Effector memory CD4-positive, alpha-beta T cell (primary cell): Measurements from ENCODE around the gene EPM2AIP1.
"Not testable (repeated sequence)": the region's sequence is repeated elsewhere in the genome, so short reads cannot be mapped to it uniquely, and the experiment has no call there.

Experiments
- DNase-seq, 3 donors: peaks; one replicate each; pipeline ENCODE4 v3.0.0-alpha.2; 2020
- H3K27ac ChIP-seq: 2 replicates; pipeline ENCODE4 v1.7.0; 2013; ENCODE audit warnings: mild to moderate bottlenecking, low read length, moderate library complexity; ENCODE audit not compliant: insufficient read depth, poor library complexity, severe bottlenecking
- H3K27me3 ChIP-seq: replicated peaks from 2 replicates; pipeline ENCODE4 v1.7.0; 2013; ENCODE audit warnings: mild to moderate bottlenecking, low read length; ENCODE audit not compliant: insufficient read depth, control insufficient read depth, poor library complexity, severe bottlenecking
- H3K36me3 ChIP-seq: 2 replicates; pipeline ENCODE4 v1.7.0; 2013; ENCODE audit warnings: mild to moderate bottlenecking, low read length, moderate library complexity; ENCODE audit not compliant: control insufficient read depth, insufficient read depth
- H3K4me1 ChIP-seq: 2 replicates; pipeline ENCODE4 v1.7.0; 2013; ENCODE audit warnings: low read length, mild to moderate bottlenecking; ENCODE audit not compliant: control insufficient read depth, insufficient read depth, poor library complexity, severe bottlenecking
- H3K4me3 ChIP-seq: 2 replicates; pipeline ENCODE4 v1.7.0; 2013; ENCODE audit warnings: low read length, low read depth, mild to moderate bottlenecking; ENCODE audit not compliant: insufficient read depth, poor library complexity, severe bottlenecking
- H3K9me3 ChIP-seq: 2 replicates; pipeline ENCODE4 v1.7.0; 2013; ENCODE audit warnings: mild to moderate bottlenecking, low read length, moderate library complexity; ENCODE audit not compliant: control insufficient read depth
- total RNA-seq, 3 donors: gene quantifications; one replicate each; lab custom pipeline; 2026; lab: John Stamatoyannopoulos, UW

Gene EPM2AIP1
- total RNA-seq, result 137 to 166 (median 140) reads per million in 3 donors

DNA sequence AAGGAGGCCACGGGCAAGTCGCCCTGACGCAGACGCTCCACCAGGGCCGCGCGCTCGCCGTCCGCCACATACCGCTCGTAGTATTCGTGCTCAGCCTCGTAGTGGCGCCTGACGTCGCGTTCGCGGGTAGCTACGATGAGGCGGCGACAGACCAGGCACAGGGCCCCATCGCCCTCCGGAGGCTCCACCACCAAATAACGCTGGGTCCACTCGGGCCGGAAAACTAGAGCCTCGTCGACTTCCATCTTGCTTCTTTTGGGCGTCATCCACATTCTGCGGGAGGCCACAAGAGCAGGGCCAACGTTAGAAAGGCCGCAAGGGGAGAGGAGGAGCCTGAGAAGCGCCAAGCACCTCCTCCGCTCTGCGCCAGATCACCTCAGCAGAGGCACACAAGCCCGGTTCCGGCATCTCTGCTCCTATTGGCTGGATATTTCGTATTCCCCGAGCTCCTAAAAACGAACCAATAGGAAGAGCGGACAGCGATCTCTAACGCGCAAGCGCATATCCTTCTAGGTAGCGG lies at the start of gene EPM2AIP1:
Gene EPM2AIP1, minus strand, starts transcription at position 326 of the 520 bp plus-strand sequence. Its CDS starts 54 bp downstream, at position 272.
- peak within 1 kb of the TSS; percentile 61 for H3K4me3 ChIP-seq
- no peak for DNase-seq
- H3K27me3 ChIP-seq, result no peaks in the 10 kb centered on the region
- peaks cover 41% of the 10 kb centered on the region for H3K4me1 ChIP-seq
- H3K36me3 ChIP-seq, result peaks cover 8% of the 10 kb centered on the region
- no peaks in the 10 kb centered on the region for H3K9me3 ChIP-seq
- H3K27ac ChIP-seq, result peak within 1 kb of the TSS; percentile 96

DNA sequence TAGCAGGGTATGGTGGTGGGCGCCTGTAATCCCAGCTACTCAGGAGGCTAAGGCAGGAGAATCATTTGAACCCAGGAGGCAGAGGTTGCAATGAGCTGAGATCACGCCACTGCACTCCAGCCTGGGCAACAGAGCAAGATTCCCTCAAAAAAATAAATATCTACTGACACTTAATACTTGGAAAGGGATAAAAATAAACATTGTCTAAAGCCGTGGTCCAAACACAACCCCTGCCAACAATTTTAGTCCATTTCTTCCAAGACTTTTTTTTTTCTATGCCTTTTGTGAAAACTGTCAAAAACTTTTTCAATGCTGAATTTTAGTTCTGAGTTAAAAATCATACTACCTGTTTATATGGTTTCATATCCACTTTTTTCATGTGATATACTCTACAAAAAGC lies 49.8 kb upstream of the EPM2AIP1 start:
- H3K4me3 ChIP-seq, H3K27me3 ChIP-seq, H3K9me3 ChIP-seq, H3K4me1 ChIP-seq, DNase-seq, H3K27ac ChIP-seq: not testable (repeated sequence)
- H3K36me3 ChIP-seq, result peaks cover 40% of the 10 kb centered on the region

DNA sequence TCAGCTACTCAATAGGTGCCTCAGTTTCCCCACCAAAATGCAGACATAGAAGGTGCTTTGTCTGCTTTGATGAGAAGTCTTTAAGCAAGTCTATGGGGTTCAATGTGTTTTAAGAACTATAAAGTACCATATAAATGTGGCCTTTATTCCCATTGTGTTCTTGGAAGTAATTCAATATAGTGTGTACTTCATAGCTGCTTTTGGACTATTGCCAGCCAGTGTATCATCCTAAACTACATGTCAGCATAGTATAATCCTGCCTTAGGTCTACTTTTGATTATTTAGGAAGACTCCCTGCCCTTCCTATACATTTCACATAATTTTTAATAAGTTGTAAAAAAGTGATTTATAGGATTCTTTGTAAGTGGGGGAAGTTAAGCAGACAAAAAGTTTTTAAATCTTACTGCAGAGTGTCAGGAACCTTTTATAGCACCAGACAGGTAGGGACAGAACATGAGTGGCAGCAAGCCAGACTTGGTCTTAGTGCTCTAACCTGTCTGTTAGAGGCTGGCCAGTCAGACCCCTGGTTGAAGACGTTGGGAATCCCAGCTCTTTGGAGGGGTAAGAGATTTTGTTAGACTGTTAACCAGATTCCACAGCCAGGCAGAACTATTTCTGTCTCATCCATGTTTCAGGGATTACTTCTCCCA lies 48.7 kb upstream of the EPM2AIP1 start:
- DNase-seq, result no peak
- Histone ChIP-seq H3K4me3 (no peak overlapping the region), H3K9me3 (no peaks in the 10 kb centered on the region), H3K27me3 (no peaks in the 10 kb centered on the region), H3K36me3 (peaks cover 30% of the 10 kb centered on the region), H3K27ac (no peak overlapping the region), H3K4me1 (no peaks in the 10 kb centered on the region)

DNA sequence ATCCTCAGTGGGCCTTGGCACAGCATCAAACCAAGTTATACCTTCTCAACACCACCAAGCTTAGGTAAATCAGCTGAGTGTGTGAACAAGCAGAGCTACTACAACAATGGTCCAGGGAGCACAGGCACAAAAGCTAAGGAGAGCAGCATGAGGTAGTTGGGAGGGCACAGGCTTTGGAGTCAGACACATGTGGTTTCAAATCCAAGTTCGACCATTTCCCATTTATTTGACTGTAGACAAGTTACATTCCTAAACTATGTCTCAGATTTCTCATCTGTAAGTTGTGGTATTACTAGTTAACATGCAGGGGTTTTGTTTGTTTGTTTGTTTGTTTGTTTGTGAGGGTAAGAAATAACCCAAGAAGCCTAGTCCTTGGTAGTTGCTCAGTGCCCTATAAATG lies 47.3 kb upstream of the EPM2AIP1 start:
- no peak for DNase-seq
- Histone ChIP-seq H3K36me3 (peaks cover 40% of the 10 kb centered on the region), H3K9me3 (peaks cover 7% of the 10 kb centered on the region), H3K4me3 (no peak overlapping the region), H3K27me3 (no peaks in the 10 kb centered on the region), H3K27ac (no peak overlapping the region), H3K4me1 (no peaks in the 10 kb centered on the region)

DNA sequence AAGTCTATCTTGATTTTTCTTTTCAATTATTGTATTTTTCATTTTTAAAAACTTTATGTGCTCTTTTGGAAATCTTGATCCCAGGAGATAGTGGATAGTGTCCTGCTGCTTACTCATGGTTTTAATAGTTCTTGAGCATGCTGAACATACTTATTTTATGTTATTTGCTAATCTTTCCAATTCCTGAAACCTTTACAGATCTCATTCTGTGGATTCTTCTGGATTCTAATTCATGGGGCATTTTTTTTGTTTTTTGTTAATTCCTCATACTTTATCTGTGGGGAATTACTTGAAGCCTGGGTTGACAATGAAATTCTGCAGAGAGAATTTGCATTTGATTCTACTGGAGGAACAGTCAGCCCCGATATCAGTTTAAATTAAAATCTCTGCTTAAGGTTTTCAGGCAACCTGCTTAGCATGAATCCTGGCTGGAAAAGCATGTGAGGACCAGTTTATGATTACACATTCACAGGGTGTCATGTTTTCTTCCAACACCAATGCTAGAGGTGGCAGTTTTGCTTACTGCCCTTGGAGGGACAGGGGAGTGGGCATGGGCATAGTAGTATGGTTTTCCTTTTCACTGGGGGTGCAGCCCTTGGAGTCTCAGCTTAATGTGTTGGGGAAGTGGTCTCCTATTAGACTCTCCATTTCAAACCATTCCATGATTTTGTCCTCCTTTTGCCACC lies 46.4 kb upstream of the EPM2AIP1 start:
- Histone ChIP-seq H3K27ac (no peak overlapping the region), H3K9me3 (peaks cover 7% of the 10 kb centered on the region), H3K36me3 (peaks cover 43% of the 10 kb centered on the region), H3K27me3 (no peaks in the 10 kb centered on the region), H3K4me1 (no peaks in the 10 kb centered on the region), H3K4me3 (no peak overlapping the region)
- no peak for DNase-seq

DNA sequence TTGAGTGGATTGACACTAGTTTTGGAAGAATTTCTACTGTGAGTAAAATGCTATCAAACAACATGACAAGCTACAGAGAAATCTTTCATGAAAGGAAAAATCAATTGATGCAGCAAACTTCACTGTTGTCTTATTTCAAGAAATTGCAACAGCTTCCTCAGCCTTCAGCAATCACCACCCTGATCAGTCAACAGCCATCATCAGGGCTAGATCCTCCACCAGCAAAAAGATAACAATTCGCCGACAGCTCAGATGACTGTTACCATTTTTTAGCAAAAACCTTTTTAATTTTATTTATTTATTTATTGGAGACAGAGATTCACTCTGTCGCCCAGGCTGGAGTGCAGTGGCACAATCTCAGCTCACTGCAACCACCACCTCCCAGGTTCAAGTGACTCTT lies 44.4 kb upstream of the EPM2AIP1 start:
- no peak for DNase-seq
- H3K36me3 ChIP-seq, result peaks cover 52% of the 10 kb centered on the region
- H3K9me3 ChIP-seq, result peaks cover 7% of the 10 kb centered on the region
- no peaks in the 10 kb centered on the region for H3K27me3 ChIP-seq
- no peak overlapping the region for H3K4me3 ChIP-seq
- no peaks in the 10 kb centered on the region for H3K4me1 ChIP-seq
- H3K27ac ChIP-seq, result no peak overlapping the region

DNA sequence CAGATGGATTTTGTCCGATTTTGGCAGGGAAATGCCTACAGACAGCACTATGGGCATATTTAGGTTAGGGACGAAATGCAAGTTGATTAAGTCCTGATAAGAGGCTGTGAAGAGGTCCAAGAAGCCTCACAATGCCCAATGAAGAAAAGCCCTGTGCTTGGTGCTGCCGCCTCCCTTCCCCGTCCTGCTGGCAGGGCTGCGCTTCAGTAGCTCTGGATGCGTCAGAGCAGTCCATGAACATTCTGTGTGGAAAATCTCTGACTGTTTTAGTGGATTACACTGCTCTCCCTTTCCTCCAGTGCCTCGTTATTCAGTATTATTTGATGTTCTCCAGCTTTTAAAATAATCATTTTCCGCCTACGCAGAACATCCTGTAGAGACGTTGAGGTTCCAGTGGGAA lies 40.0 kb upstream of the EPM2AIP1 start:
- Histone ChIP-seq H3K9me3 (peaks cover 7% of the 10 kb centered on the region), H3K4me3 (no peak overlapping the region), H3K27me3 (no peaks in the 10 kb centered on the region), H3K36me3 (peaks cover 53% of the 10 kb centered on the region), H3K4me1 (no peaks in the 10 kb centered on the region), H3K27ac (no peak overlapping the region)
- no peak for DNase-seq

DNA sequence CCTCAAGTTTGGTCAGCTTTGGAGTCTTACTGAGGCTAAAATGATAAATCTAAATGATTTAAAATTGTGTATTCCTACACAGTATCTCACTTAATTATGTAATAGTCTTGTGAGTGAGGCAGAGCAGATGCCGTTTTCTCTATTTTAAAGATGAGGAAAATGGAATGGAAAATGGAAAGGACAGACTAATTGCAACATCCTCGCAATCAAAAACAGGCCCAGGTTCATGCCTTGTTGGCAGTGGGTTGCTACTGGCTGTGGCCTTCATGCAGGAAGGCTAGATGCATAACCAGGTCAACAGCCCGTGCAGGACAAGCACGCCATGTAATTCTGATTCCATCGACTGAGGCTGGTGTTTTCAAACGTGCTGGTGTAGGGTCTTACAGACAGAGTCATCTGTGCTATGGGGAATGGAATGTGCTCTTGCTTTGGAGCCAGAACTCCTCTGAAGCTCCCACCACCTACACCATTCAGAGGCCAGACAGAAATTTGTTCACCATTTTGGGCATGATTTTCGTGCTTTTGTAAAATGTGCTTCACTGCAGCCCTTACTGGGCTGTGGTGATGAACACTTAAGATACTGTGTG lies 38.3 kb upstream of the EPM2AIP1 start:
- no peak overlapping the region for H3K27ac ChIP-seq
- no peaks in the 10 kb centered on the region for H3K4me1 ChIP-seq
- DNase-seq, result no peak
- H3K27me3 ChIP-seq, result no peaks in the 10 kb centered on the region
- H3K9me3 ChIP-seq, result peaks cover 5% of the 10 kb centered on the region
- peaks cover 61% of the 10 kb centered on the region for H3K36me3 ChIP-seq
- no peak overlapping the region for H3K4me3 ChIP-seq

DNA sequence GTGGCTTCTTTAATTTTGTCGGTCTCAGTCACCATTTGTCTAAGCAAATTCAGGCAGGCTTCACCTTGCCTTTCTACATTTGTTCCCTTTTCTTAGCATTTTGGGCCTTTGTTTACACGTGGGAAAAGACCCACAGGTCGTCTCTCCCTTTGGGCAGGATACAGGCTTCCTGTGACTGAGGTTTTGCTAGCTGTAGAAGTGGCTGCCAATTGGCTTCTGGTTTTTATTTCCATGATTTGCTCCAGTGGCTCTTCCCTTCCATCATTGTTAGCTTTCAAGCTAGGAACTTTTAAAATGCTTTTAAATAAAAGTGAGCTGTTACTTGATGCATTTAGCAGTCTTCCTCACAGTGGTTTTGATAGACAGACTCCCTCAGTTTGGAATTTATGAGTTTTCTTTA lies 37.7 kb upstream of the EPM2AIP1 start:
- no peak overlapping the region for H3K27ac ChIP-seq
- no peak overlapping the region for H3K4me3 ChIP-seq
- peaks cover 60% of the 10 kb centered on the region for H3K36me3 ChIP-seq
- H3K4me1 ChIP-seq, result no peaks in the 10 kb centered on the region
- no peak for DNase-seq
- H3K27me3 ChIP-seq, result no peaks in the 10 kb centered on the region
- no peaks in the 10 kb centered on the region for H3K9me3 ChIP-seq
